PC-9 (cell line): ENCODE measurements around the gene NUTM2D. TPM values are rescaled to one million over a fixed set of nuclear protein-coding genes. Genes with fewer than 3 reads are reported as not detected.
"Not testable (repeated sequence)": the region's sequence is repeated elsewhere in the genome, so short reads cannot be mapped to it uniquely, and the experiment has no call there.

Experiments used
- BruUV-seq: library from RNA; stranded (reverse); fragments of 400-500 nt; replicated peaks from 2 replicates; lab custom pipeline; 2021; lab: Mats Ljungman, UMichigan
- CTCF ChIA-PET: fragments of 300-600 bp; sonication (Branson Sonifier 250); formaldehyde crosslinking; loops from one replicate; lab custom pipeline; 2022; ENCODE audit warnings: antibody characterized with exemption; lab: Charles Lee
- POLR2A ChIA-PET: fragments of 300-600 bp; sonication (Branson Sonifier 250); formaldehyde crosslinking; loops from one replicate; lab custom pipeline; 2022; ENCODE audit warnings: antibody characterized with exemption; ENCODE audit not compliant: unreplicated experiment; lab: Charles Lee
- DNase-seq, 2 experiments: peaks; one replicate each; pipeline versions ENCODE4 v3.0.0 to v3.0.0-alpha.2; 2015 to 2022; ENCODE audit warnings: mixed read lengths in 1 of 2
- H2AFZ ChIP-seq: fragments of 200-600 bp; sonication (generic); 2 replicates; pipeline ENCODE4 v1.8.1; 2017; ENCODE audit warnings: antibody characterized with exemption
- H3F3A ChIP-seq: fragments of 200-600 bp; sonication (generic); 2 replicates; pipeline ENCODE4 v1.8.1; 2017; ENCODE audit warnings: antibody characterized with exemption, mild to moderate bottlenecking, low read depth; ENCODE audit not compliant: insufficient read depth
- H3K27ac ChIP-seq: fragments of 200-600 bp; sonication (generic); 2 replicates; pipeline ENCODE4 v1.6.1; 2016; ENCODE audit warnings: mixed run types
- H3K27me3 ChIP-seq: fragments of 200-600 bp; sonication (generic); 2 replicates; pipeline ENCODE4 v1.6.1; 2016; ENCODE audit warnings: low read depth, mixed run types; ENCODE audit not compliant: insufficient read depth
- H3K36me3 ChIP-seq: fragments of 200-600 bp; sonication (generic); 2 replicates; pipeline ENCODE4 v1.6.1; 2016; ENCODE audit warnings: low read depth, mixed run types
- H3K4me1 ChIP-seq: fragments of 200-600 bp; sonication (generic); replicated peaks from 2 replicates; pipeline ENCODE4 v1.6.1; 2016; ENCODE audit warnings: mixed run types; ENCODE audit not compliant: insufficient read depth
- H3K4me2 ChIP-seq: fragments of 200-600 bp; sonication (generic); 2 replicates; pipeline ENCODE4 v1.6.1; 2017; ENCODE audit warnings: mixed run types
- H3K4me3 ChIP-seq: fragments of 200-600 bp; sonication (generic); 2 replicates; pipeline ENCODE4 v1.6.1; 2016; ENCODE audit warnings: mixed run types
- H3K79me2 ChIP-seq: fragments of 200-600 bp; sonication (generic); 2 replicates; pipeline ENCODE4 v1.6.1; 2017; ENCODE audit warnings: low read depth, mixed run types
- H3K9me2 ChIP-seq: fragments of 200-600 bp; sonication (generic); 2 replicates; pipeline ENCODE4 v1.8.1; 2017; ENCODE audit warnings: mild to moderate bottlenecking; ENCODE audit not compliant: insufficient read depth
- H3K9me3 ChIP-seq: fragments of 200-600 bp; sonication (generic); 2 replicates; pipeline ENCODE4 v1.8.1; 2016; ENCODE audit warnings: low read depth; ENCODE audit not compliant: insufficient read depth
- H4K20me1 ChIP-seq: fragments of 200-600 bp; sonication (generic); 2 replicates; pipeline ENCODE4 v1.8.1; 2017; ENCODE audit not compliant: insufficient read depth
- intact Hi-C: fragments of 100-400 bp; cut with micrococcal nuclease; formaldehyde crosslinking; loops from one replicate; pipeline ENCODE4 v1.10.0; 2022; ENCODE audit not compliant: unreplicated experiment
- total RNA-seq: library from RNA; stranded (reverse); gene quantifications from 2 replicates; pipeline ENCODE4 v1.2.3, GENCODE V29; 2021

The NUTM2D gene
- total RNA-seq, 1 experiment from 2014 or later: 1.9 TPM

GRCh38 chr10:87396206-87396605 is 38.7 kb downstream of the NUTM2D start:
- H3K27me3 ChIP-seq, CTCF ChIA-PET, H3F3A ChIP-seq, H3K27ac ChIP-seq, POLR2A ChIA-PET, H3K79me2 ChIP-seq, H2AFZ ChIP-seq, H3K9me2 ChIP-seq, H3K4me3 ChIP-seq, BruUV-seq, DNase-seq, H3K4me1 ChIP-seq, H3K36me3 ChIP-seq, H3K4me2 ChIP-seq, intact Hi-C loops, H3K9me3 ChIP-seq, H4K20me1 ChIP-seq: not testable (repeated sequence)

- H3K27me3 ChIP-seq, H3K79me2 ChIP-seq, H2AFZ ChIP-seq, H3K4me1 ChIP-seq, DNase-seq, H3F3A ChIP-seq, CTCF ChIA-PET, H3K36me3 ChIP-seq, BruUV-seq, H3K4me3 ChIP-seq, H3K9me2 ChIP-seq, H3K9me3 ChIP-seq, intact Hi-C loops, POLR2A ChIA-PET, H3K4me2 ChIP-seq, H4K20me1 ChIP-seq, H3K27ac ChIP-seq: not testable (repeated sequence)
Measured at GRCh38 chr10:87398436-87398835, 40.9 kb downstream of the NUTM2D start.

- H3K9me3 ChIP-seq, intact Hi-C loops, H3F3A ChIP-seq, H3K36me3 ChIP-seq, H3K4me1 ChIP-seq, H3K79me2 ChIP-seq, H4K20me1 ChIP-seq, POLR2A ChIA-PET, H3K4me2 ChIP-seq, H3K27me3 ChIP-seq, DNase-seq, CTCF ChIA-PET, H3K4me3 ChIP-seq, H3K9me2 ChIP-seq, BruUV-seq, H2AFZ ChIP-seq, H3K27ac ChIP-seq: not testable (repeated sequence)
Measured at GRCh38 chr10:87407516-87408467, 50.2 kb downstream of the NUTM2D start.

- DNase-seq, POLR2A ChIA-PET, H3K36me3 ChIP-seq, H3K4me2 ChIP-seq, H2AFZ ChIP-seq, H3K4me1 ChIP-seq, intact Hi-C loops, H3K9me2 ChIP-seq, H3K27me3 ChIP-seq, H3K27ac ChIP-seq, H3K9me3 ChIP-seq, H3K4me3 ChIP-seq, H3F3A ChIP-seq, BruUV-seq, H3K79me2 ChIP-seq, CTCF ChIA-PET, H4K20me1 ChIP-seq: not testable (repeated sequence)
Measured at GRCh38 chr10:87413921-87414320, 56.4 kb downstream of the NUTM2D start.

Other genes with a start within 250 kb of the NUTM2D start
- gene NUTM2A, start 132.3 kb upstream of the NUTM2D start, total RNA-seq: 0.48 and 1.5 TPM in 2 replicates
- 14.4 and 17.0 TPM in 2 replicates for gene MINPP1, start 147.1 kb downstream of the NUTM2D start, total RNA-seq